ENCODE measurements around the gene FUCA2. TPM values are rescaled to one million over a fixed set of nuclear protein-coding genes. Genes with fewer than 3 reads are reported as not detected.

The FUCA2 gene
- total RNA-seq, 1 experiment from 2014 or later: 72.1 TPM

DNA sequence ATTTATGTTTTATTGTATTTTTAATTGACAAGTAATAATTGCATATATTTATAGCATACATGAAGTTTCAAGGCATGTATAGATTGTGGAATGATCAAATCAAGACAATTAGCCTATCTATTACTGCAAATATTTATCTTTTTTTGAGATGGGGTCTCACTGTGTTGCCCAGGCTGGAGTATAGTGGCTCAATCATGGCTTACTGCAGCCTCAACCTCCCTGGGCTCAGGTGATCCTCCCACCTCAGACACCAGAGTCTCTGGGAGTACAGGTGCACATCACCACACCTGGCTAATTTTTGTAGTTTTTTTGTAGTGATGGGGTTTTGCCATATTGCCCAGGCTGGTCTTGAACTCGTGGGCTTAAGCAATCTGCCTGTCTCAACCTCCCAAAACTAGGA is 16.2 kb upstream of the FUCA2 start:
- Histone ChIP-seq H3K56ac (ENCODE audit: insufficient read length, low read depth, low read length) (no peak overlapping the region), H4K8ac (replicated peaks; ENCODE audit: insufficient read length, low read depth, low read length) (no peak overlapping the region), H3K4me2 (ENCODE audit: insufficient read depth, insufficient read length, low read length) (no peak overlapping the region), H2BK20ac (ENCODE audit: low read depth, low read length, poor library complexity, severe bottlenecking) (no peak overlapping the region), H3K9me3 (ENCODE audit: control insufficient read depth, low read depth, low read length) (no peaks in the 10 kb centered on the region), H3K23me2 (ENCODE audit: insufficient read length, low read depth, low read length, poor library complexity, severe bottlenecking) (no peaks in the 10 kb centered on the region), H3T11ph (ENCODE audit: low read length) (no peak overlapping the region), H3K18ac (ENCODE audit: insufficient read length, low read depth, low read length) (no peak overlapping the region), H3K9ac (ENCODE audit: extremely low read depth, insufficient read length, low read length) (no peak overlapping the region), H3K79me1 (ENCODE audit: insufficient read depth, low read depth, low read length, poor library complexity, severe bottlenecking) (no peaks in the 10 kb centered on the region), H4K20me1 (ENCODE audit: control insufficient read depth, insufficient read depth, insufficient read length) (no peaks in the 10 kb centered on the region), H3K4me1 (ENCODE audit: insufficient read depth, low read length) (no peaks in the 10 kb centered on the region), H2BK15ac (ENCODE audit: low read depth, low read length) (no peak overlapping the region), H4K91ac (ENCODE audit: insufficient read length, low read depth, low read length) (no peak overlapping the region), H2AK5ac (ENCODE audit: insufficient read length, low read length) (no peak overlapping the region), H3K23ac (ENCODE audit: insufficient read length, low read depth, low read length) (no peak overlapping the region), H2BK5ac (ENCODE audit: insufficient read length, low read length) (no peak overlapping the region), H3K14ac (ENCODE audit: insufficient read depth, low read length) (no peak overlapping the region), H2BK120ac (ENCODE audit: low read depth, low read length, poor library complexity, severe bottlenecking) (no peak overlapping the region), H3K27ac (ENCODE audit: insufficient read length, low read depth, low read length) (no peak overlapping the region), H3K27me3 (ENCODE audit: insufficient read depth, low read length) (no peaks in the 10 kb centered on the region), H4K5ac (ENCODE audit: insufficient read length, low read depth, low read length) (no peak overlapping the region), H2BK12ac (ENCODE audit: insufficient read length, low read depth, low read length) (no peak overlapping the region), H3K4ac (ENCODE audit: low read depth, low read length) (no peak overlapping the region), H2AFZ (ENCODE audit: low read length) (no peak overlapping the region), H3K79me2 (ENCODE audit: insufficient read depth, low read length) (no peaks in the 10 kb centered on the region)
- Mint-ChIP-seq H3K9me3 (no peaks in the 10 kb centered on the region), H3K27me3 (ENCODE audit: low read depth) (no peaks in the 10 kb centered on the region; the same call in 1 of the 2 replicates), H3K27ac (no peak overlapping the region), H3K4me3 (no peak overlapping the region), H3K4me1 (peaks cover 2 to 6% of the 10 kb centered on the region in 2 experiments; a peak in 3 of 4 replicates), H3K36me3 (ENCODE audit: insufficient read depth in 1 of 3, low read depth in 3 of 3) (no peaks in the 10 kb centered on the region)
- TF ChIP-seq, protein P1, sequence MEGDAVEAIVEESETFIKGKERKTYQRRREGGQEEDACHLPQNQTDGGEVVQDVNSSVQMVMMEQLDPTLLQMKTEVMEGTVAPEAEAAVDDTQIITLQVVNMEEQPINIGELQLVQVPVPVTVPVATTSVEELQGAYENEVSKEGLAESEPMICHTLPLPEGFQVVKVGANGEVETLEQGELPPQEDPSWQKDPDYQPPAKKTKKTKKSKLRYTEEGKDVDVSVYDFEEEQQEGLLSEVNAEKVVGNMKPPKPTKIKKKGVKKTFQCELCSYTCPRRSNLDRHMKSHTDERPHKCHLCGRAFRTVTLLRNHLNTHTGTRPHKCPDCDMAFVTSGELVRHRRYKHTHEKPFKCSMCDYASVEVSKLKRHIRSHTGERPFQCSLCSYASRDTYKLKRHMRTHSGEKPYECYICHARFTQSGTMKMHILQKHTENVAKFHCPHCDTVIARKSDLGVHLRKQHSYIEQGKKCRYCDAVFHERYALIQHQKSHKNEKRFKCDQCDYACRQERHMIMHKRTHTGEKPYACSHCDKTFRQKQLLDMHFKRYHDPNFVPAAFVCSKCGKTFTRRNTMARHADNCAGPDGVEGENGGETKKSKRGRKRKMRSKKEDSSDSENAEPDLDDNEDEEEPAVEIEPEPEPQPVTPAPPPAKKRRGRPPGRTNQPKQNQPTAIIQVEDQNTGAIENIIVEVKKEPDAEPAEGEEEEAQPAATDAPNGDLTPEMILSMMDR (conservative IDR thresholded peaks at IDR 0.05): no peak
- no CpG with 5 or more reads among the region's 1 CpG for WGBS (ENCODE audit: extremely low coverage, insufficient read length, low lambda C conversion rate)
- DNase-seq: no peak
